K562 (cell line): ENCODE results near the gene ATXN1.

ENCODE experiments used
- ATF3 ChIP-seq, 2 experiments: fragments of 450-650 bp in 1 of 2; sonication (generic) in 1 of 2; formaldehyde crosslinking in 1 of 2; IDR thresholded peaks in 1 of 2; conservative IDR thresholded peaks in 1 of 2; 2 replicates each; pipeline versions ENCODE4 v1.6.1 to v1.8.1; 2016 to 2023; ENCODE audit warnings: mild to moderate bottlenecking in 2 of 2, moderate library complexity in 2 of 2, inconsistent platforms in 1 of 2, missing genetic modification reagents in 1 of 2
- CTCF ChIP-seq, 3 experiments: IDR thresholded peaks in 2 of 3; conservative IDR thresholded peaks in 1 of 3; 2 replicates each; pipeline ENCODE4 v1.5.1; 2011 to 2012; ENCODE audit warnings: low read length in 3 of 3, mild to moderate bottlenecking in 3 of 3, control low read depth in 2 of 3, improper control_type of control experiment in 1 of 3, inconsistent platforms in 1 of 3, low read depth in 1 of 3, mixed read lengths in 1 of 3, moderate library complexity in 1 of 3; ENCODE audit not compliant: insufficient read depth in 2 of 3
- EP300 ChIP-seq: IDR thresholded peaks from 2 replicates; pipeline ENCODE4 v1.6.1; 2012; ENCODE audit warnings: low read length, improper control_type of control experiment
- IRF2 ChIP-seq: sonication (generic); formaldehyde crosslinking; IDR thresholded peaks from 2 replicates; pipeline ENCODE4 v1.8.1; 2022; ENCODE audit warnings: mild to moderate bottlenecking, missing genetic modification reagents
- MAFK ChIP-seq: IDR thresholded peaks from 2 replicates; pipeline ENCODE4 v1.6.1; 2011; ENCODE audit warnings: low read length, improper control_type of control experiment
- RAD51 ChIP-seq: fragments of 450-650 bp; IDR thresholded peaks from 2 replicates; pipeline ENCODE4 v1.7.1; 2016; ENCODE audit warnings: low read depth, mild to moderate bottlenecking, borderline replicate concordance
- SMC3 ChIP-seq: conservative IDR thresholded peaks from 2 replicates; pipeline ENCODE4 v1.6.1; 2011; ENCODE audit warnings: low read depth, low read length, improper control_type of control experiment; ENCODE audit not compliant: insufficient read depth
- TBL1XR1 ChIP-seq, 2 experiments: IDR thresholded peaks; 2 replicates each; pipeline ENCODE4 v1.6.1; 2012; ENCODE audit warnings: improper control_type of control experiment in 2 of 2, low read length in 2 of 2, mild to moderate bottlenecking in 1 of 2
- TFAM ChIP-seq: fragments of 250-450 bp; sonication (Bioruptor Pico); conservative IDR thresholded peaks from 2 replicates; pipeline ENCODE4 v1.5.0; 2021; ENCODE audit warnings: mild to moderate bottlenecking, moderate library complexity
- ZNF407 ChIP-seq: fragments of 450-650 bp; IDR thresholded peaks from 2 replicates; pipeline ENCODE4 v1.6.1; 2016; ENCODE audit warnings: low read depth

DNA sequence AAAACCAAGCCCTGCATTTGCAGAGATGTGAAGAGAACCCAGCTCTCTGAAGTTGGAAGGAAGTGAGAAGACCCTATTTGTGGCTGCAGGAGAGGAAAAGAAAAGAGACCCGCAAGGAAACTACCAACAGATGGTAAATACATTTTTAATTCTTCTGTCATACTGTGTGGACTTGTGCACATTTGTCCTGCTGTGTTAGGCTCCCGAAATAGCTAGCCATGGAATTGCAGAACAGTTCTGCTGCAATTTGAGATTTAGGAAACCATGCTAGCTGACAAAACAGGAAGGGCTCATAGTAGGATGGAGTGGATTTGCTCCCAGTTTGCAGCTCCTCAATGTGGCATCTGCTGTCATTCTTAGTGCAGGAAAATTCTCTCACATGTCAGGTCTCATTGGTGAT lies 12.1 kb upstream of the ATXN1 start:
- TF ChIP-seq TBL1XR1 (IDR thresholded peaks at IDR 0.05; ENCODE audit: low read length in 2 of 2) (no peak), RAD51 (no peak), EP300 (no peak), SMC3 (no peak), CTCF (IDR thresholded peaks at IDR 0.05 in 2 of 3, conservative IDR thresholded peaks at IDR 0.05 in 1 of 3; ENCODE audit: insufficient read depth in 2 of 3, low read depth in 1 of 3, low read length in 3 of 3) (no peak), IRF2 (no peak), ATF3 (IDR thresholded peaks at IDR 0.05) (no peak), ATF3 (CRISPR knock-in tag; conservative IDR thresholded peaks at IDR 0.05) (no peak), MAFK (no peak), ZNF407 (no peak), TFAM (CRISPR knock-in tag) (no peak)
